Measurements from ENCODE around the gene CDH7.

CDH7 gene

DNA sequence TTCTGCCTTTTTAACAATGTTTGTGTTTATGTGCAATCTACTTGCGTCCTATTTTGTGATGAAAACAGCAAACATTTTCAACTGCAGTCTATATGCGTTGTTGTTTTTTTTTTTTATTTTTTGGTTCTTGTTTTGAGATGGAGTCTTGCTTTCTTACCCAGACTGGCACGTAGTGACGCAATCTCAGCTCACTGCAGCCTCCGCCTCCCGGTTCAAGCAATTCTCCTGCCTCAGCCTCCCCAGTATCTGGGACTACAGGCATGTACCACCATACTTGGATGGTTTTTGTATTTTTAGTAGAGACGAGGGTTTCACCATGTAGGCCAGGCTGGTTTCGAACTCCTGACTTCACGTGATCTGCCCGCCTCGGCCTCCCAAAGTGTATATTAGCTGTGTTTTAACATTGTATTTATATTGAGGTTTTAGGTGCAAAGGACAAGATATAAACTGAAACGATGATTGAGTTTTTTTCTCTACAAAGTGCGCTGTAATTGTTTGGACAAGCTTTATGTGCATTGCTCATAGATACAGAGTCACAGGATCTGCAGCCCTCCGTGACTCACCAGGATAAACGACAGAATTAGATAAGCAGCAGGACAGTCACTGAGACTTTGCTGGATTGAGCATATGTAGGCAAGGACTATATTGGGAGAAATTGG is 17.4 kb downstream of the CDH7 start:
- DNase-seq (ENCODE audit: low read depth in 2 of 2), result no peak

DNA sequence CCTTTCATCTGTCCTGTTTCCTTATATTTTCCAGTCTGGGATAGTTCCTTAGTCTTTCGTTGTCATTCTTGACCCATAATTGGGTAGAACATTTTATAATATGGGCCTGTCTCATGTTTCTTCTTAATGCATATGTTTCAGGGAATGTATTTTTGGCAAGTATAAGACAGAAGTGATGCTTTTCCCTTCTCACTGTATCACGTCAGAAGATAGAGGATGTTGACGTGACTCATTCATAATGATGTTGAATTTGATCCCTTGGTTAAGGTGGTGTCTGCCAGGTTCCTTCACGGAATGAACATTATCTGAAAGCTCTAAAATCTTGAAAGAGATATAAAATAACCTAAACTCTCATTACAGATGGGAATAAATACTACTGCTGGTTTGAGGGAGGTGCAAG is 18.8 kb downstream of the CDH7 start:
- no peak for DNase-seq (ENCODE audit: low read depth in 2 of 2)

GRCh38 chr18:65786474-65786873 is 35.7 kb downstream of the CDH7 start:
- DNase-seq (ENCODE audit: low read depth in 2 of 2), result no peak

GRCh38 chr18:65788373-65788772 is 37.6 kb downstream of the CDH7 start:
- no peak for DNase-seq (ENCODE audit: low read depth in 2 of 2)

DNA sequence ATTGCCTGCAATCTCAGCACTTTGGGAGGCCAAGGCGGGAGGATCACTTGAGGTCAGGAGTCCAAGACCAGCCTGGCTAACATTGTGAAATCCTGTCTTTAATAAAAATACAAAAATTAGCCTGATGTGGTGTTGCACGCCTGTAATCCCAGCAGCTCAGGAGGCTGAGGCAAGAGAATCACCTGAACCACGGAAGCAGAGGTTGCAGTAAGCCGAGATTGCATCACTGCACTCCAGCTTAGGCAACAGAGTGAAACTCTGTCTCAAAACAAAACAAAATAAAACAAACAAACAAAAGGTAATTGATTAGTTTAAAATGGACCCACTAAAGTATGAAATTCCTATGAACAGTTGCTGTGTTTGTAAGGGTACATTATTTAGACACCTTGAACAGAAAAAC is 39.8 kb downstream of the CDH7 start:
- DNase-seq (ENCODE audit: low read depth in 2 of 2), result no peak

DNA sequence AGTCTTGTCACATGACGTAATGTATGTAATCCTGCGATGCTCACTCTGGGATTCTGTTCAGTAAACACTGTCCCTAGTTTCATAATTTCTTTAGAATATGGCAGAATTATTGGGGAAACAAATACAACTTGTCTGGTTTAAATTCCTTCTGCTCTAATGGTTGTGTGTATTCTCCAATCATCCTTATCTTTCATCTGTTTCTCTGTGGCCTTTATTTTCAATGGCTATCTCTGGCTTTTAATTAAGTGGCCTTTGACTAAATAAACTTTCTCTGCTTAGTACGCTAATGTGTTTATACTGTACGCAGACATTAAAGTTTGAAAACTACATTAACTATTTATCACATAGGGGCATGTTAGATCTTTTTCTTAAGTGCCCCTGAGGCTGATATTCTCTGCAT is 40.9 kb downstream of the CDH7 start:
- no peak for DNase-seq (ENCODE audit: low read depth in 2 of 2)

- DNase-seq (ENCODE audit: low read depth in 2 of 2), result no peak
These were observed 41.8 kb downstream of the CDH7 start for GRCh38 chr18:65792456-65793074.

- no peak for DNase-seq (ENCODE audit: low read depth in 2 of 2)
These were observed 57.9 kb downstream of the CDH7 start for GRCh38 chr18:65808759-65809158.

DNA sequence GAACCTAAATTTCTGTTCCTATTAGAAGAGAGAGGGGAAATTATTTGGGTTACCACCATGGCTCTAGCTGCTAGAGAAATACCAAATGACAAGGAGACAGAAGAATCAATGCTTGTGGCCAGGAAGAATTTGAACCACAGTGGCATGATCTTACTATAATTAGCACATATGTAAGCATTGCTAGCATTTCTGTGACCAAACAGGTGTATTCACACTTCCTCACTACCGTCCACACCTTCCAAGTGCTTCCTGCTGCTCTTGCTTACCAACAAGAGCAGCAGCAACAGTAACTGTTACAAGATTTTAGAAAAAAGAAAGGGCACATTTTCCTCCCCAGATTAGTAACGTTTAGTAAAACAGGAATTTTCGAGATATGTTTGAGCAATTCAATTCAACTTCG is 60.5 kb downstream of the CDH7 start:
- no peak for DNase-seq (ENCODE audit: low read depth in 2 of 2)

DNA sequence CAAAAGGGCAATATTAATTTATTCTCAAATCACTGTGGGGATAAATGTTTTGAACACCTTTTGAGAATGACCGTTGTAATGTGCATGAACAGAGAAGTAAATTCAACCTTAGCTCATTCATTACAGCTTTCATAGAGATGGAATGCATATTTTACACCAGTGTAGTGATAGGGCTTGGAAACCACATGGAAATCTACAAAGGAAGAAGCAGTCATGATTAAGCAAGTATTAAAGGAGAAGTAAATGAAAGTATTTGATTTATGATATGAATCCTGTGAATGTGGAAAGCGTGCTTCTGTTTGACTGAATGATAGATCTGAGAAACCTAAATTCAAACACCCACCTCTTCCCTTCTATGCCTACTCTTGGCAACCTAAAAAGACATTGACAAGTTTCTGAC is 64.7 kb downstream of the CDH7 start:
- no peak for DNase-seq (ENCODE audit: low read depth in 2 of 2)

GRCh38 chr18:65817178-65817577 is 66.4 kb downstream of the CDH7 start:
- no peak for DNase-seq (ENCODE audit: low read depth in 2 of 2)

DNA sequence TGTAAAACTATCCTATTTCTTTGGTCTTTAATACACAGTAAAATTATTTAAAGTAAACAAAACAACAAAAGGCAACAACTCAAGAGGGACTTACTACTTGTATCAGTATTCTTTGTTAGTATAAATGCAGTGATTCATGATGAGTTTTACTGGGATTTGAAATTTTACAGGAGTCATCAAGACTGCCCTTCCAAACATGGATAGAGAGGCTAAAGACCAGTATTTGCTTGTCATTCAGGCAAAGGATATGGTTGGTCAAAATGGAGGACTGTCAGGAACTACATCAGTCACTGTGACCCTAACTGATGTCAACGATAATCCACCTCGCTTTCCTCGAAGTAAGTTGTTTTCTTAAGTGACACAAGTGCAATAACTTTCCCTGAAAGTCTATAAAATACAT is 71.1 kb downstream of the CDH7 start:
- no peak for DNase-seq (ENCODE audit: low read depth in 2 of 2)

DNA sequence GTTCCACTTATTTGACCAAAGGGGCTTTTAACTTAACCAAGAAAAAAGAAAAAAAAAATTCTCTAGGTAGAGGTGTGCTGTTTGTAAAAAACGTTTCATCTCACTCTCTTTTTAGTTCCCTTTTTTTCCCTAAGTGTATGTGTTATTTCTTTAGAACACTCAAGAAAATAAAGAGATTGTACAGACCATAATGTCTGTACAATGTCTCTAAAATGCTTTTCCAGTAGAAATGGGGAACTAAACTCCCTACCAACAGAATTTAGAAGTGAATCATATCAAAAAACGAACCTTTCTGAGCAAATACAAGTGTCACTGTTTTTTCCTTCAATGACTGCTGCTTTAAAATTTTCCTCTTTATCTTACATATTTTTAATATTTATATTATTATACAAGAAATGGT is 72.0 kb downstream of the CDH7 start:
- DNase-seq (ENCODE audit: low read depth in 2 of 2), result no peak

DNA sequence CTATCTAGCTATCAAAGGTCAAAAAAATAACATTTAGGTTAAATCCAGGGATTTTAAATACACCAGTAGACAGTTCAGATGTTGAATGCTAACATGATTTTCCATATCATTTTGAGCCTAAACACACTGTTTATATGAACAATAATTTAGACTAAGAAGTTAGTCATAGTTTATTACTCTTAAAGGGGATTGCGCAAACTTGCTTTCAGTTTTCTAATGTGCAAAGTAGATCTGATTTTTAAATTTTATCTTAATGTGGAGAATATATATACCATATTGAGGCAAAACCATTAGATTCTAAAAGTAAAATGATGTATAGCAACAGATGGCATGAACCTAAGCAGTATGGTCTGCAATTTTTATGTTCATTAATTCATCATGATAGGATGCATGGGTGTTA is 76.6 kb downstream of the CDH7 start:
- no peak for DNase-seq (ENCODE audit: low read depth in 2 of 2)

DNA sequence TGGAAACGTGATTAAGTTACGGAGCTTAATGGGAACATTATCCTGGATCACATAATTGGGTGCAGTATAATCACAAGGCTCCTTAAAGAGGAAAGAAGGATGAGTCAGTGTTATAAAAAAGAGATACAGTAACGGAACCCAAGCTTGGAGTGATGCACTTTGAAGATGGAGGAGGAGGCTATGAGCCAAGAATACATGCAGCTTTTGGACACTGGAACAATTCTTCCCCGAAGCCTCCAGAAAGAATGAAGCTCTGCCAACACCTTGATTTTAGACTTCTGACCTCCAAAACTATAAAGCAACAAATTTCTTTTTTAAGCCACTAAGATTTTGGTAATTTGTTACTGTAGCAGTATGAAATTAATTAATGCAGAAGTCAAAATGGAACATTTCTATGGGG is 85.1 kb downstream of the CDH7 start:
- DNase-seq (ENCODE audit: low read depth in 2 of 2), result no peak

- no peak for DNase-seq (ENCODE audit: low read depth in 2 of 2)
These were observed 95.3 kb downstream of the CDH7 start for GRCh38 chr18:65846107-65846506.

DNA sequence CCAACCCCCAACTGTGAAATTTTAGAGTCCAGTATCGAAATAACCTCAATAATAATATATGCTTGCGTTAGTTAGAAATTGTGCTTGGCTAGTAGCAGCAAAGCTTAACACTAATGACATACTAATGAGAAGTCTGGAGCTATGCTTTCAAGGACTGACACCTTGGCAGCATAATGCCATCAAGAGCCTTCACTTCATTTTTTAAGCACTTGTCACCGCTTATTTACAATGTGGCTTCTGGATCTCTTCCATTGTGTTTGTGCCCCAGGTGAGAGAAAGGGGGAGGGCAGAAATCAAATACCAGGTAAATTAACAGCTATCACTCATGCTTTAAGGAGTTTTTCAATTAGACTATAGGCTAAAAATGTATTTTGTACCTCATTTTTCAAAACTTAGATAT is 101.5 kb downstream of the CDH7 start:
- DNase-seq (ENCODE audit: low read depth in 2 of 2), result no peak

- no peak for DNase-seq (ENCODE audit: low read depth in 2 of 2)
These were observed 108.3 kb downstream of the CDH7 start for GRCh38 chr18:65859075-65859474.

DNA sequence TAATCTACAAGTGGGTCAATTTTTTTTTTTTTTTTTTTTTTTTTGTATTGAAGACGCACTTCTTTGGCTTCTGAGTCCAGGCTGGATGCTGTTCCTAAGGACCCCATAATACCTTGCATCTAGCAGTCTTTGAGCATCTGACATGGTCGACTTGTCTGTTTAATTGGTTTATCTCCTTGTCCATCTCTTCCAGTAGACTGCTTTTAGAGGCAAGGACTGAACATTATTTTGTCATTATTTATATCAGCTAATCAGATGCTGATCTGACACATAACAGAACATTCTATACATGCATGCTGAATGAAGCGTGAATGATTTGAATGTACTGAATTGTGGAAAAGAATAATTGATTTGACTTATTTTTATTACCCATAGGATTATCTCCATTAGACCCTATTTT is 118.7 kb downstream of the CDH7 start:
- DNase-seq (ENCODE audit: low read depth in 2 of 2), result no peak

DNA sequence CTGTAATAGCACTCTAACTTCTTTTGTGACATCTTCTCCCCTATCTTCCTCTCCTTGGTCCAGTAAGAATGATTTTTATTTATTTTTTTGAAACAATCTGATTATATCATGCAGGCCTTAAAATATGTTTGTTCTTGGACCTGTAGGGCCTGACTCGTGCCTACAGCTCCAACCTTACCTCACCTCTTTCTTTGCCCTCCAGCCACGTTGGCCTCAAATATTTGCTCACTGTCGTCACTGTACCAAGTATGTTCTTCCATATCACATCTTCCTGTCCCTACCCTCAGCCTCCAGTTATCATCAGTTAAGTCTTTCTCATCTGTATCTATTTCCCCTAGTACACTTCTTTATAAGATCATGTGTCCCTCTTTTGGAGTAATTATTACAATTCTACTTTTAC is 125.5 kb downstream of the CDH7 start:
- no peak for DNase-seq (ENCODE audit: low read depth in 2 of 2)

- DNase-seq (ENCODE audit: low read depth in 2 of 2), result no peak
These were observed 146.5 kb downstream of the CDH7 start for GRCh38 chr18:65897292-65897691.

DNA sequence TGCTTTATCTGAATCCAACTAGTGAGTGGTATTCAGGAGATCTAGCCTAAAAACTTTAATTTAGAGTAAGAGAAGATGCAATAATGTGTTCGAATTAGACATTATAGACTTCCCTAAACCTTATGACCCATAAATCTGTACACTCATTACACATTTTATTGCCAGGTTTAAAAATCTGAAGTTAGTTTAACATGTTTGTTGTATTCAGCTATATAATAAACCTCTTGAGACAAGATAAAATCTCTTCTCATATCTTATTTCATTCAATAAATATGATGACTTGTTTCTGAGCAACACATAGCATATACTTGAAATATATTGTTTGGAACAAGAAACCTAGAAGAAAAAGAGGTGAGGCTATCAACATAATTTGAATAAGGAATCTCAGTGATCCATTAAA is 150.7 kb downstream of the CDH7 start:
- no peak for DNase-seq (ENCODE audit: low read depth in 2 of 2)

- DNase-seq (ENCODE audit: low read depth in 2 of 2), result no peak
These were observed 155.8 kb downstream of the CDH7 start for GRCh38 chr18:65906621-65907034.

DNA sequence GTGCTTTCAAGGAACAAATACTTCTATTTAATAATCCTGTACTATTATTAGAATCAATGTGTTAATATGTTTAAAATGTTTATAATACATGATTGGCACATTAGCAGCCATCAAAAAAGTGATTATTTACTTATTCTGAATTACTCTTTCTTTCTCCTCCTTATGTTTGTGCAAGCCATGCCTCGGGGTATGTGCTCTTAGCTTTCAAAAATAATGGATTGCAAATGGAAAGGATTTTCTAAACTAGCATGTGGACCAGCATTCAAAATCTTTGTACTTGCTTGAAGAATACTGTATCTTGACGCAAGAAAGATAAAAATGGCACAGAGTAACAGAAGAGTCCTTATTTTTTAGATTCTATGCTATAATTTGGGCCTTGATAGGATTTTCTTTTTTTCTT is 156.5 kb downstream of the CDH7 start:
- no peak for DNase-seq (ENCODE audit: low read depth in 2 of 2)
